ENCODE data around the gene DNMT3B.

DNA sequence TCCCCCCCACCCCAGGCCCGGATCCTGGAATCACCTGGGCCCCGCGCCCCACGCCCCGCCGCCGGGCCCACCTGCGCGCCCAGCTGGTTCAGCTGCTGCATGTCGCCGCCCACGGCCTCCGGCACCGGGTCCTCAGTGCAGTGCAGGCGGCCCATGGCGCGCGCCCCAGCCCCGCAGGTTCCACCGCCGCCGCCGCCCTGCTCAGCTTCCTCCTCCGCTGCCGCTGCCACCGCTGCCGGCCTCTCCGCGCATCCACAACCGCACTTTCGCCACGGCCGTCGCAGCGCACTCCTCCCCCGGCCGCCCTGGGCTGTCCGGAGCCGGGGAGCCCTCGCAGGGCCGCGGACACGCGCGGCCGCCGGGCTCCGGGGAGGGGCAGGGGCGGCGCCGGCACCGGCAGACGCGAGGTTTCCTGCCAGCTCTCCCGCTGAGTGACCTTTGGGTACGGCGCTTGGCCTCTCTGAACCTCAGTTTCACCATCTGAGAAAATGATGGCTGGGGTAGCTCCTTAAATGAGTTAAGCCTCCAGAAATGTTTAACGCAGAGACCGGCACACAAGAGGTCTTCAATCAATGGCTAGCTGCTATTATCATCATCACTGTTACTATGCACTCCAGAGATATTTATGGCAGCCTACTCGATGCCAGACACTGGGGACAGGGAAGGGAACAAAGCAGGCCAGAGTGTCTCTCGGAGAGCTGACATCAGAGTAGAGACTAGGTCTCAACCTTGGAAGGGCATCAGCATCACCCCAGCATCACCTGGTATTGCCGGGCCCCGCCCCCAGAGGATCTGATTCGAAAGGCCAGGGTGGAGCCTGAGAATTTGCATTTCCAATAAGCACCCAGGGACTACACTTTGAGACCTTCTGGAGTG, 18.7 kb upstream of the DNMT3B start, which contains the start of gene COMMD7:
- TF ChIP-seq CTCF (IDR thresholded peaks at IDR 0.05; ENCODE audit: borderline replicate concordance, extremely low read depth, low read length, poor library complexity, severe bottlenecking), result no peak
- TF ChIP-seq EZH2 (IDR thresholded peaks at IDR 0.05; ENCODE audit: borderline replicate concordance, low read depth, low read length, severe bottlenecking), result no peak

All from DND-41 (cell line).